ENCODE data around the gene CAPN8. TPM values are rescaled to one million over a fixed set of nuclear protein-coding genes. Genes with fewer than 3 reads are reported as not detected.

The CAPN8 gene
- total RNA-seq, 2 experiments from 2014 or later, result not detected

DNA sequence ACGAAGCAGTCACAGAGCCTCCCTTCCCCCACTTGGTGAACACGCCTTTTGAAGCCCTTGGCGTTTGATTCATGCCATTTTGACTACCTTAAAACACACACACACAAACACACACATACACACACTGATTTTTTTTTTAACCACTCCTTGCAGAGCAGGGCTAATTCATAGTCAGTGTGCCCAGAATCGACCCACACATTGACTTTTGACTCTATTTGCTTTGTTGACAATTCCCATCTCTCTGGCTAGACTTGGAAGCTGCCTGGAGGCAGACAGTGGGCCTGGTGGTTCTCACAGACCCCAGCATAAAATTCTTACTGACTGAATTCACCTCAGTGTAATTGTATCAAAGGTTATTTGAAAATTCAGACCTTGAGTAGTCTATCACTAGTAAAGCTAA lies 30.3 kb downstream of the CAPN8 start:
- ATAC-seq (no peak), DNase-seq (no peak)
- no peak for TF ChIP-seq CTCF (IDR thresholded peaks at IDR 0.05)
- ChIA-PET CTCF (interaction anchor here (1.0 kb wide), 1 partner anchor 10 kb away, joined by 3 read pairs; no protein-coding TSS in a partner anchor), POLR2A (no interaction called here)
- intact Hi-C loops (cut with micrococcal nuclease), result no loop called here
- H3K9me3 Mint-ChIP-seq, result peaks cover 14% of the 10 kb centered on the region
- no peak overlapping the region for H3K4me3 Mint-ChIP-seq
- H3K27me3 Mint-ChIP-seq, result peaks cover 10% of the 10 kb centered on the region
- no peaks in the 10 kb centered on the region for H3K4me1 Mint-ChIP-seq (ENCODE audit: low read depth)
- H3K36me3 Mint-ChIP-seq (ENCODE audit: low read depth), result no peaks in the 10 kb centered on the region
- H3K27ac Mint-ChIP-seq, result no peak overlapping the region

GRCh38 chr1:223634423-223634822 lies 31.1 kb downstream of the CAPN8 start:
- intact Hi-C loops (cut with micrococcal nuclease), result no loop called here
- no peaks in the 10 kb centered on the region for H3K4me1 Mint-ChIP-seq (ENCODE audit: low read depth)
- no peak for TF ChIP-seq CTCF (IDR thresholded peaks at IDR 0.05)
- H3K4me3 Mint-ChIP-seq, result no peak overlapping the region
- ChIA-PET CTCF (interaction anchor here (1.0 kb wide), 1 partner anchor 9 kb away, joined by 3 read pairs; no protein-coding TSS in a partner anchor), POLR2A (no interaction called here)
- DNase-seq, result no peak
- no peaks in the 10 kb centered on the region for H3K36me3 Mint-ChIP-seq (ENCODE audit: low read depth)
- no peak for ATAC-seq
- H3K27me3 Mint-ChIP-seq, result peaks cover 10% of the 10 kb centered on the region
- peaks cover 6% of the 10 kb centered on the region for H3K9me3 Mint-ChIP-seq
- no peak overlapping the region for H3K27ac Mint-ChIP-seq

DNA sequence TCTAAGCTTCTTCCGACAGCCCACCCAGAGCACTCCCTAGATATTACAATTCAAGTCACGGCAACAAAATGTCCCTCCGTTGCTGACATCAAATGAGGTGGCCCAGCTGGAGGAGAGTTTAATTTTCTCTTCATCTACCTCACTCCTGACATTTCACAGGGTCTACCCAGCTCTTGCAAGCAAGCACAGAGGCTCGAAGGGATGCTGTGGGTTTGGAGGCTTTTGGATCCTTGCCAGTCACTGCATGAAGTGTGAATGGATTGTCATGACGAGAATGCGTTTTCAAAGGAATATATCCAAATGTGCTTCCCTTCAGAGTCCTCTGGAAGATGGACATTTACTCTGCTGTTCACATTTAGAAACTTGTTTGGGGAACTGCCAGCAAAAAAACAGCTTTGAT lies 33.5 kb downstream of the CAPN8 start:
- Mint-ChIP-seq H3K27me3 (peaks cover 8% of the 10 kb centered on the region), H3K36me3 (ENCODE audit: low read depth) (no peaks in the 10 kb centered on the region), H3K4me1 (ENCODE audit: low read depth) (no peaks in the 10 kb centered on the region), H3K9me3 (no peaks in the 10 kb centered on the region), H3K27ac (no peak overlapping the region), H3K4me3 (no peak overlapping the region)
- ATAC-seq (no peak), DNase-seq (no peak)
- ChIA-PET CTCF (interaction anchor here (1.2 to 1.4 kb wide), 2 partner anchors 75 to 102 kb away, joined by 3 read pairs; no protein-coding TSS in a partner anchor), POLR2A (no interaction called here)
- TF ChIP-seq CTCF (IDR thresholded peaks at IDR 0.05), result no peak
- intact Hi-C loops (cut with micrococcal nuclease), result no loop called here

DNA sequence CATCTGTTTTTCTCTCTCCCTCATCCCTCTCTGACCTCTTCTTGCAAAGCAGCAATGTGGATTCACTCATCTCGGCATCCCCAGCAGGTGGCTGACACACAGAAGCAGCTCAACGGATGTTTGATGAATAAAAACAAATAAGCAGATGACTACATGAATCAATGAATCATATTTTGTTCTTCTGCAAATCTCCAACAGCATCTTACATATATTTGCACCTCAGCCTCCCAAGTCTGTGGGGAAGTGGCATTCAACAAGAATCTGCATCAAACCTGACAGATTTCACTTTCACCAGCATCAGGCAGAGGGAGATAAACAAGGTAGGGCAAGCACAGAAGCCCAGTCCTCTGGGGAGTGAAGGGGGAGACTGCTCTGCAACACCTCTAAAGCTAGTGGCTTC lies 34.0 kb downstream of the CAPN8 start:
- CTCF ChIA-PET, result interaction anchor here (1.1 to 1.7 kb wide), 4 partner anchors 19 to 507 kb away, joined by 3 to 4 read pairs (median 3); no protein-coding TSS in a partner anchor
- DNase-seq (no peak), ATAC-seq (no peak)
- intact Hi-C loops (cut with micrococcal nuclease), result no loop called here
- H3K36me3 Mint-ChIP-seq (ENCODE audit: low read depth), result no peaks in the 10 kb centered on the region
- H3K4me1 Mint-ChIP-seq (ENCODE audit: low read depth), result no peaks in the 10 kb centered on the region
- POLR2A ChIA-PET, result no interaction called here
- H3K4me3 Mint-ChIP-seq, result no peak overlapping the region
- H3K27me3 Mint-ChIP-seq, result peaks cover 6% of the 10 kb centered on the region
- no peak overlapping the region for H3K27ac Mint-ChIP-seq
- TF ChIP-seq CTCF (IDR thresholded peaks at IDR 0.05), result no peak
- H3K9me3 Mint-ChIP-seq, result no peaks in the 10 kb centered on the region

DNA sequence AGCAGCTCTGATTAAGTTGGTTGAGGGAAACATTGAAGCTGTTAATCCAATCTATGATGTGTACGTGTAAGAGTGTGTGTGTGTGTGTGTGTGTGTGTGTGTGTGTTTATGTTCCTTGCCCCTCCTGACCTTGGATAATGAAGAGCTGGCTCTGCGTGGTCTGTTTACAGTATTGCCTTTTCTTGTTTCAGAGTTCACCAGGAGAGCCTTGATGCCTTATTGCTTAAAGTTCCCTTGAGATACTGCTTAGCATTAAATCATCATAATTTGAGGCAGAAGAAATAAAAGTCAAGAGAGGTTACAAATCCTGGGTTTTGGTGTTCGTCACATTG lies 36.4 kb downstream of the CAPN8 start:
- H3K4me1 Mint-ChIP-seq (ENCODE audit: low read depth), result no peaks in the 10 kb centered on the region
- no peak overlapping the region for H3K4me3 Mint-ChIP-seq
- no peaks in the 10 kb centered on the region for H3K9me3 Mint-ChIP-seq
- TF ChIP-seq CTCF (IDR thresholded peaks at IDR 0.05), result no peak
- CTCF ChIA-PET, result interaction anchor here (0.9 to 2.4 kb wide), 15 partner anchors 9 to 492 kb away, joined by 3 to 12 read pairs (median 4); no protein-coding TSS in a partner anchor
- intact Hi-C loops (cut with micrococcal nuclease), result no loop called here
- POLR2A ChIA-PET, result no interaction called here
- no peak for ATAC-seq
- no peak overlapping the region for H3K27ac Mint-ChIP-seq
- H3K27me3 Mint-ChIP-seq, result peaks cover 6% of the 10 kb centered on the region
- DNase-seq, result no peak
- H3K36me3 Mint-ChIP-seq (ENCODE audit: low read depth), result no peaks in the 10 kb centered on the region
